NCI-H1105 (cell line): ENCODE measurements around the gene MED16.
"Not testable (repeated sequence)": the region's sequence is repeated elsewhere in the genome, so short reads cannot be mapped to it uniquely, and the experiment has no call there.

ENCODE experiments used
- DNase-seq: peaks from one replicate; lab custom pipeline; 2025; lab: John Stamatoyannopoulos, UW

MED16 gene

GRCh38 chr19:853614-854220 is 39.3 kb downstream of the MED16 start:
- not testable (repeated sequence) for DNase-seq

- no peak for DNase-seq
Observed at GRCh38 chr19:853014-853585, 39.9 kb downstream of the MED16 start.

- no peak for DNase-seq
Observed at GRCh38 chr19:852136-853013, 40.6 kb downstream of the MED16 start, which contains the start of gene ELANE. TSS of gene ELANE (plus strand) at chr19:852303. CDS start at chr19:852329, 26 bp downstream.

GRCh38 chr19:850979-851335 is 42.0 kb downstream of the MED16 start:
- DNase-seq, result no peak

GRCh38 chr19:850221-850978 is 42.6 kb downstream of the MED16 start:
- DNase-seq, result no peak

GRCh38 chr19:849195-849594 is 43.8 kb downstream of the MED16 start:
- DNase-seq, result not testable (repeated sequence)

- DNase-seq, result no peak
Observed at GRCh38 chr19:848386-848921, 44.5 kb downstream of the MED16 start.

GRCh38 chr19:845707-846521 is 47.1 kb downstream of the MED16 start:
- no peak for DNase-seq

GRCh38 chr19:844546-844971 is 48.4 kb downstream of the MED16 start:
- DNase-seq, result no peak

GRCh38 chr19:843836-844545 is 49.0 kb downstream of the MED16 start:
- DNase-seq, result no peak

GRCh38 chr19:843180-843835 is 49.7 kb downstream of the MED16 start:
- DNase-seq, result no peak

GRCh38 chr19:842802-843179 is 50.2 kb downstream of the MED16 start:
- not testable (repeated sequence) for DNase-seq

GRCh38 chr19:840519-841206 is 52.3 kb downstream of the MED16 start, which contains the start of gene PRTN3:
TSS of gene PRTN3 (plus strand) at chr19:840999. CDS start at chr19:841009, 10 bp downstream.
- no peak for DNase-seq

GRCh38 chr19:835210-835810 is 57.7 kb downstream of the MED16 start:
- DNase-seq, result no peak

GRCh38 chr19:834216-834615 is 58.8 kb downstream of the MED16 start:
- DNase-seq, result no peak

GRCh38 chr19:831407-832369 is 61.3 kb downstream of the MED16 start:
- DNase-seq, result no peak

GRCh38 chr19:829129-829758 is 63.7 kb downstream of the MED16 start:
- no peak for DNase-seq
